HG02870 (cell line): ENCODE data around the gene WDR91.
"Not testable (repeated sequence)": the region's sequence is repeated elsewhere in the genome, so short reads cannot be mapped to it uniquely, and the experiment has no call there.

ENCODE experiments used
- ATAC-seq: cut with Tn5 transposase; IDR thresholded peaks from one replicate; pipeline ENCODE4 v1.9.1; 2021; ENCODE audit warnings: mild to moderate bottlenecking, moderate library complexity; ENCODE audit not compliant: unreplicated experiment

The WDR91 gene

GRCh38 chr7:135181261-135181928 lies 29.9 kb downstream of the WDR91 start:
- ATAC-seq = no peak

GRCh38 chr7:135180122-135180521 lies 31.2 kb downstream of the WDR91 start:
- no peak for ATAC-seq

GRCh38 chr7:135179321-135179925 lies 31.9 kb downstream of the WDR91 start:
- ATAC-seq = no peak

- no peak for ATAC-seq
These were observed 33.0 kb downstream of the WDR91 start for GRCh38 chr7:135178364-135178763.

GRCh38 chr7:135177028-135177696 lies 34.2 kb downstream of the WDR91 start:
- no peak for ATAC-seq

GRCh38 chr7:135175931-135176330 lies 35.4 kb downstream of the WDR91 start:
- no peak for ATAC-seq

GRCh38 chr7:135174941-135175340 lies 36.4 kb downstream of the WDR91 start:
- no peak for ATAC-seq

GRCh38 chr7:135173916-135174315 lies 37.4 kb downstream of the WDR91 start:
- ATAC-seq = not testable (repeated sequence)

- ATAC-seq = not testable (repeated sequence)
These were observed 39.6 kb downstream of the WDR91 start for GRCh38 chr7:135171581-135172291.

- ATAC-seq = peak; percentile 31
These were observed 40.3 kb downstream of the WDR91 start for GRCh38 chr7:135170998-135171481.

- ATAC-seq = peak; percentile 54
These were observed 40.9 kb downstream of the WDR91 start, which contains the start of gene CYREN for GRCh38 chr7:135170274-135170997. TSS of gene CYREN (minus strand) at chr7:135170707. CDS start at chr7:135168922, 1,785 bp downstream.

- peak; percentile 12 for ATAC-seq
These were observed 41.4 kb downstream of the WDR91 start for GRCh38 chr7:135169964-135170273.

GRCh38 chr7:135169141-135169963 lies 42.0 kb downstream of the WDR91 start:
- peak; percentile 38 for ATAC-seq

GRCh38 chr7:135168489-135169140 lies 42.7 kb downstream of the WDR91 start:
- no peak for ATAC-seq

- no peak for ATAC-seq
These were observed 43.3 kb downstream of the WDR91 start for GRCh38 chr7:135168001-135168400.

- ATAC-seq = no peak
These were observed 43.9 kb downstream of the WDR91 start for GRCh38 chr7:135167365-135167917.

- no peak for ATAC-seq
These were observed 44.9 kb downstream of the WDR91 start for GRCh38 chr7:135166338-135166990.

- ATAC-seq = no peak
These were observed 45.5 kb downstream of the WDR91 start for GRCh38 chr7:135165862-135166261.
